Breast epithelium (tissue), 3 donors: ENCODE measurements around the gene DIS3L2.

Experiments
- CTCF ChIP-seq, 3 donors: fragments of 450-650 bp; IDR thresholded peaks; one replicate each; pipeline ENCODE4 v1.5.1; 2016 to 2017; ENCODE audit warnings: antibody characterized with exemption in 3 of 3, mild to moderate bottlenecking in 3 of 3, moderate library complexity in 3 of 3
- POLR2A ChIP-seq: fragments of 450-650 bp; IDR thresholded peaks from one replicate; pipeline ENCODE4 v1.6.1; 2016; ENCODE audit warnings: antibody characterized with exemption, mild to moderate bottlenecking, moderate library complexity

DNA sequence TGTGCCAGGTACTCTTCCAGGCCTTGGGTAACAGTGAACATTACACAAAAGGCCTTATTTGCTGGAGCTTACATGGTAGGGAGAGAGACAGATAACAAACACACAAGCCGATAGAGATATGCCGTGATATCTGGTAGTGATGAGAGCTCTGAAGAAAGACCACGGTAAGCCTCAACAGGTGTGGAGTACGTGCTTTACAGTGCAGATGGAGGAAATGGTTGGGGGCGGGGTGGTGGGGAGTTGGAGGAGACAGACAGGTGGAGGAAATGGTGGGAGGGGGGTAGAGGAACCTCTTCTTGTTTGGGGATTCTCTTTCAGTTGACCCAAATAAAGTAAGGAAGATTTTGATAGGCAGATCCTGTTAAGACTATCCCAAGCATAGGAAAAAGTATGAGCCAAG is 276.0 kb downstream of the DIS3L2 start:
- TF ChIP-seq CTCF (IDR thresholded peaks at IDR 0.05) (no peak), POLR2A (no peak)
